Keratinocyte (primary cell): ENCODE data around the gene RIC1. TPM values are rescaled to one million over a fixed set of nuclear protein-coding genes. Genes with fewer than 3 reads are reported as not detected.

ENCODE experiments used
- DNase-seq: peaks from one replicate; pipeline ENCODE4 v3.0.0-alpha.2; 2011; ENCODE audit warnings: low read depth, missing footprints, low spot score
- FAIRE-seq: peaks from 2 replicates; lab custom pipeline; 2011; peaks lifted over from hg19 to GRCh38; lab: Jason Lieb, UNC
- H2AFZ ChIP-seq: 2 replicates; pipeline ENCODE4 v1.6.0; 2012; ENCODE audit warnings: low read length, control low read depth, inconsistent platforms; ENCODE audit not compliant: control insufficient read depth
- H3K27ac ChIP-seq: 2 replicates; pipeline ENCODE4 v1.5.1; 2011; ENCODE audit warnings: low read length; ENCODE audit not compliant: control insufficient read depth, insufficient read depth
- H3K27me3 ChIP-seq: 3 replicates; pipeline ENCODE4 v1.6.0; 2011; ENCODE audit warnings: low read length; ENCODE audit not compliant: control insufficient read depth, insufficient read depth; ENCODE audit errors: extremely low read depth
- H3K36me3 ChIP-seq, 2 experiments: 2 replicates in 1 of 2; 3 replicates in 1 of 2; pipeline ENCODE4 v1.5.1; 2011; ENCODE audit warnings: low read length in 2 of 2, mild to moderate bottlenecking in 1 of 2; ENCODE audit not compliant: control insufficient read depth in 2 of 2, insufficient read depth in 2 of 2; ENCODE audit errors: extremely low read depth in 1 of 2
- H3K4me1 ChIP-seq: 3 replicates; pipeline ENCODE4 v1.5.1; 2011; ENCODE audit warnings: low read length; ENCODE audit not compliant: control insufficient read depth, insufficient read depth; ENCODE audit errors: extremely low read depth
- H3K4me2 ChIP-seq: 3 replicates; pipeline ENCODE4 v1.6.0; 2011; ENCODE audit warnings: low read depth, low read length; ENCODE audit not compliant: control insufficient read depth, insufficient read depth; ENCODE audit errors: extremely low read depth
- H3K4me3 ChIP-seq, 3 experiments: fragments of 200-600 bp in 1 of 3; sonication (generic) in 1 of 3; 2 replicates in 2 of 3; 3 replicates in 1 of 3; pipeline ENCODE4 v1.5.1; 2011 to 2016; ENCODE audit warnings: low read length in 3 of 3, mild to moderate bottlenecking in 3 of 3, control low read depth in 2 of 3, inconsistent platforms in 1 of 3, low read depth in 1 of 3, mixed read lengths in 1 of 3, mixed run types in 1 of 3, moderate library complexity in 1 of 3; ENCODE audit not compliant: control insufficient read depth in 2 of 3, insufficient read depth in 2 of 3; ENCODE audit errors: extremely low read depth in 1 of 3
- H3K79me2 ChIP-seq: 2 replicates; pipeline ENCODE4 v1.6.0; 2012; ENCODE audit warnings: low read length; ENCODE audit not compliant: control insufficient read depth, insufficient read depth
- H3K9ac ChIP-seq: 3 replicates; pipeline ENCODE4 v1.6.0; 2011; ENCODE audit warnings: low read length; ENCODE audit not compliant: control insufficient read depth, insufficient read depth; ENCODE audit errors: extremely low read depth
- H3K9me1 ChIP-seq: 3 replicates; pipeline ENCODE4 v1.6.0; 2011; ENCODE audit warnings: low read length; ENCODE audit not compliant: control insufficient read depth, insufficient read depth; ENCODE audit errors: extremely low read depth
- H3K9me3 ChIP-seq: 2 replicates; pipeline ENCODE4 v1.5.1; 2012; ENCODE audit warnings: low read depth, low read length; ENCODE audit not compliant: control insufficient read depth
- H4K20me1 ChIP-seq: 3 replicates; pipeline ENCODE4 v1.6.0; 2011; ENCODE audit warnings: low read length; ENCODE audit not compliant: control insufficient read depth, insufficient read depth; ENCODE audit errors: extremely low read depth
- EZH2 ChIP-seq: IDR thresholded peaks from one replicate; pipeline ENCODE4 v1.6.1; 2012; ENCODE audit warnings: inconsistent platforms, mild to moderate bottlenecking, low read length, moderate library complexity
- dilution Hi-C: fragments of 300-500 bp; cut with MboI; formaldehyde crosslinking; loops from one replicate; pipeline ENCODE4 v1.7.0; 2020; ENCODE audit warnings: low sequenced_read_pairs; ENCODE audit not compliant: extremely low pct_ligation_motif_present
- polyA plus RNA-seq, 5 experiments: library from polyadenylated mRNA; depleted of rRNA in 3 of 5; stranded (reverse) in 3 of 5; stranded (forward) in 1 of 5; unstranded in 1 of 5; fragments of >200 nt; gene quantifications; 1 replicate in 1 of 5; 2 replicates in 3 of 5; 3 replicates in 1 of 5; pipeline versions ENCODE4 v1.2.1 to v1.2.3, GENCODE V29; 2011 to 2012; ENCODE audit warnings: missing spikeins in 2 of 5, low read depth in 1 of 5, low replicate concordance in 1 of 5
- TF ChIP-seq, protein P1 (sequence below), 3 experiments: IDR thresholded peaks in 1 of 3; conservative IDR thresholded peaks in 1 of 3; optimal IDR thresholded peaks in 1 of 3; 2 replicates in 2 of 3; 3 replicates in 1 of 3; pipeline versions ENCODE3 to v1.5.1; 2011; ENCODE audit warnings: low read length in 3 of 3, mild to moderate bottlenecking in 3 of 3, moderate library complexity in 2 of 3, control low read depth in 1 of 3, inconsistent platforms in 1 of 3; ENCODE audit not compliant: insufficient read depth in 2 of 3; ENCODE audit errors: extremely low read depth in 1 of 3

The RIC1 gene
- polyA plus RNA-seq, 1 donor (not counting 4 experiments of a cell fraction or from before 2014, with no cell fraction given) = 20.5 TPM

DNA sequence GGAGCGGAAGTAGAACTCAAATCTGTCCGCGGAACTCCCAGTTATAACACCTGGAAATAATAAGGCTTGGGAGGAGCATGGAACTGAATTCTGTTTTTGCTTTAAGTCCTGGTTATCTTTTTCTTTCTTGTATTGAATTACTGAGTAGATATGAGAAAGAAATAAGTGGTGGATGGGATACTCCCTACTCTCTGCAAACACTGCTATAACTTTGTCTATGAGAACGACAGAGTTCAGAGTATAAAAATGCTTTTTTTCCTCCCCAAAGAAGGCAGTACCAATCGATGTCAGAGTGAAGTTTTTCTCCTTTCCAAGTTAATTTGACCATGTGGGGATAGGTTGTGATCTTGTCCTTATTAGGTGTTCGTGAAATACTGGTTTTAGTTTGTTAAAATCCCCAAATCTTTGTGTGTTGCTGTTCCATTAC lies 1.2 kb downstream of the RIC1 start:
- DNase-seq (no peak), FAIRE-seq (peak; percentile 74)
- H3K4me1 ChIP-seq = peaks cover 36% of the 10 kb centered on the region
- H3K9me1 ChIP-seq = no peaks in the 10 kb centered on the region
- H3K9ac ChIP-seq = peak overlapping the region; percentile 79
- peaks cover 77% of the 10 kb centered on the region for H3K79me2 ChIP-seq
- H3K36me3 ChIP-seq = peaks cover 0 to 1% of the 10 kb centered on the region in 2 experiments
- dilution Hi-C loops = no loop called here
- H3K27me3 ChIP-seq = no peaks in the 10 kb centered on the region
- peak overlapping the region; percentile 43 for H2AFZ ChIP-seq
- peak overlapping the region; percentile 96 for H3K4me2 ChIP-seq
- peaks cover 1% of the 10 kb centered on the region for H3K9me3 ChIP-seq
- peak overlapping the region; percentile 85 to 92 (median 91) for H3K4me3 ChIP-seq
- H3K27ac ChIP-seq = peak overlapping the region; percentile 85
- TF ChIP-seq, protein P1, sequence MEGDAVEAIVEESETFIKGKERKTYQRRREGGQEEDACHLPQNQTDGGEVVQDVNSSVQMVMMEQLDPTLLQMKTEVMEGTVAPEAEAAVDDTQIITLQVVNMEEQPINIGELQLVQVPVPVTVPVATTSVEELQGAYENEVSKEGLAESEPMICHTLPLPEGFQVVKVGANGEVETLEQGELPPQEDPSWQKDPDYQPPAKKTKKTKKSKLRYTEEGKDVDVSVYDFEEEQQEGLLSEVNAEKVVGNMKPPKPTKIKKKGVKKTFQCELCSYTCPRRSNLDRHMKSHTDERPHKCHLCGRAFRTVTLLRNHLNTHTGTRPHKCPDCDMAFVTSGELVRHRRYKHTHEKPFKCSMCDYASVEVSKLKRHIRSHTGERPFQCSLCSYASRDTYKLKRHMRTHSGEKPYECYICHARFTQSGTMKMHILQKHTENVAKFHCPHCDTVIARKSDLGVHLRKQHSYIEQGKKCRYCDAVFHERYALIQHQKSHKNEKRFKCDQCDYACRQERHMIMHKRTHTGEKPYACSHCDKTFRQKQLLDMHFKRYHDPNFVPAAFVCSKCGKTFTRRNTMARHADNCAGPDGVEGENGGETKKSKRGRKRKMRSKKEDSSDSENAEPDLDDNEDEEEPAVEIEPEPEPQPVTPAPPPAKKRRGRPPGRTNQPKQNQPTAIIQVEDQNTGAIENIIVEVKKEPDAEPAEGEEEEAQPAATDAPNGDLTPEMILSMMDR (optimal IDR thresholded peaks at IDR 0.05 in 1 of 3, IDR thresholded peaks at IDR 0.05 in 1 of 3, conservative IDR thresholded peaks at IDR 0.05 in 1 of 3; ENCODE audit: extremely low read depth in 1 of 3, insufficient read depth in 2 of 3, low read length in 3 of 3) = no peak
- TF ChIP-seq EZH2 = no peak
- no peaks in the 10 kb centered on the region for H4K20me1 ChIP-seq

DNA sequence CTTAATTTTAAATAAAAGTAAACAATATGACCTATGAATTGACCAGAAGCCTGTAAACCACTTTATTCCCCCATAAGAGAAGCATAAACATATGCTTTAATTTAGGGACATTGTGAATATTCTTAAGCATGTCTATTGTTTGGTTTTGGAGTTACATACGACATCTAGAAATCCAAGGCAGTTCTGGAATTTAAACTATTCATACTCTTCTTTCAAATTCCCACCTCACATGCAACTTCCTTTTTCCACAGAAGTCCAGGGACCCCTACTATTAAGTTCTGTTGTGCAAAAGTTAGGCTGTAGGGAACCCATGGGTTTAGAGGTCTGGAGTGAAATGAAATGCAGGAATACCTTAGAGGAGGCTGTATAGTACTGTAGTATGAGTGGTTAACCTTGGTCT lies 2.1 kb downstream of the RIC1 start:
- DNase-seq (no peak), FAIRE-seq (no peak)
- Histone ChIP-seq H3K79me2 (peaks cover 83% of the 10 kb centered on the region), H4K20me1 (no peaks in the 10 kb centered on the region), H3K36me3 (peaks cover 0 to 8% of the 10 kb centered on the region in 2 experiments), H3K27ac (no peak overlapping the region), H3K9me3 (peaks cover 4% of the 10 kb centered on the region), H2AFZ (no peak overlapping the region), H3K4me3 (peak overlapping the region in 2 of 3 experiments; percentile 32 to 92), H3K4me1 (peaks cover 36% of the 10 kb centered on the region), H3K27me3 (no peaks in the 10 kb centered on the region), H3K9me1 (no peaks in the 10 kb centered on the region), H3K9ac (peak overlapping the region; percentile 22), H3K4me2 (peak overlapping the region; percentile 96)
- dilution Hi-C loops = no loop called here
- TF ChIP-seq, protein P1 (optimal IDR thresholded peaks at IDR 0.05 in 1 of 3, IDR thresholded peaks at IDR 0.05 in 1 of 3, conservative IDR thresholded peaks at IDR 0.05 in 1 of 3; ENCODE audit: extremely low read depth in 1 of 3, insufficient read depth in 2 of 3, low read length in 3 of 3) = no peak
- TF ChIP-seq EZH2 = no peak
